HG03457 (cell line): ENCODE measurements around the gene HOXB4.

Source experiments
- ATAC-seq: cut with Tn5 transposase; IDR thresholded peaks from one replicate; pipeline ENCODE4 v1.9.1; 2021; ENCODE audit warnings: moderate number of reproducible peaks; ENCODE audit not compliant: unreplicated experiment

The HOXB4 gene

GRCh38 chr17:48575066-48575582 lies 3.0 kb downstream of the HOXB4 start:
- ATAC-seq = no peak

- ATAC-seq = no peak
These were observed 3.6 kb downstream of the HOXB4 start for GRCh38 chr17:48574505-48575065.

GRCh38 chr17:48571826-48572417 lies 6.2 kb downstream of the HOXB4 start:
- no peak for ATAC-seq

- ATAC-seq = no peak
These were observed 6.9 kb downstream of the HOXB4 start for GRCh38 chr17:48571024-48571818.

- ATAC-seq = no peak
These were observed 7.7 kb downstream of the HOXB4 start for GRCh38 chr17:48570325-48571023.

GRCh38 chr17:48569674-48570324 lies 8.4 kb downstream of the HOXB4 start:
- no peak for ATAC-seq

GRCh38 chr17:48569240-48569582 lies 8.9 kb downstream of the HOXB4 start:
- ATAC-seq = no peak

- no peak for ATAC-seq
These were observed 9.5 kb downstream of the HOXB4 start for GRCh38 chr17:48568499-48569239.

- ATAC-seq = no peak
These were observed 10.3 kb downstream of the HOXB4 start for GRCh38 chr17:48567646-48568354.

GRCh38 chr17:48567209-48567608 lies 10.9 kb downstream of the HOXB4 start:
- no peak for ATAC-seq

GRCh38 chr17:48566717-48567116 lies 11.4 kb downstream of the HOXB4 start:
- no peak for ATAC-seq

- ATAC-seq = no peak
These were observed 12.0 kb downstream of the HOXB4 start for GRCh38 chr17:48565925-48566710.

- ATAC-seq = no peak
These were observed 13.1 kb downstream of the HOXB4 start for GRCh38 chr17:48565022-48565554.

GRCh38 chr17:48564188-48565021 lies 13.7 kb downstream of the HOXB4 start:
- no peak for ATAC-seq

GRCh38 chr17:48563867-48564187 lies 14.3 kb downstream of the HOXB4 start:
- no peak for ATAC-seq

- ATAC-seq = no peak
These were observed 14.7 kb downstream of the HOXB4 start for GRCh38 chr17:48563385-48563838.

GRCh38 chr17:48562934-48563333 lies 15.2 kb downstream of the HOXB4 start:
- no peak for ATAC-seq
